ENCODE results near the gene RCAN1.
"Not testable (repeated sequence)": the region's sequence is repeated elsewhere in the genome, so short reads cannot be mapped to it uniquely, and the experiment has no call there.

The RCAN1 gene

DNA sequence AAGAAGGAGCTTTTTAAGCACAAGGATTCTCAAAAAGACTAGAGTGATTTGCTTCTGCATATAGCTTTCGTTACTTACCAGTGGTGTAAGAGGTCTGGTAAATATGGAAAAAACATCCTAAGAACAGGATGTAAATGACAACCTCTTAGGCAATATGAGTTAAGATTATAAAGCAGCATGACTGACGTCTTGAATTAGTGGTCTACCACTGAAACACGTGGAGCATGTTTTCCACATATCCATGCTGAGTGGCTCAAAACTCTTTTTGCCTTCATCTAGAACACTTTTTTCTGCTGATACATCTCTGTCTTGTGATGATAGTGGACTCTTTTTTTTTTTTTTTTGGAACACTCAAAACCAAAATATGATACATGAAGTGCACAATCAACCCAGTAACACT, 44.6 kb downstream of the RCAN1 start:
- TF ChIP-seq, protein P1, sequence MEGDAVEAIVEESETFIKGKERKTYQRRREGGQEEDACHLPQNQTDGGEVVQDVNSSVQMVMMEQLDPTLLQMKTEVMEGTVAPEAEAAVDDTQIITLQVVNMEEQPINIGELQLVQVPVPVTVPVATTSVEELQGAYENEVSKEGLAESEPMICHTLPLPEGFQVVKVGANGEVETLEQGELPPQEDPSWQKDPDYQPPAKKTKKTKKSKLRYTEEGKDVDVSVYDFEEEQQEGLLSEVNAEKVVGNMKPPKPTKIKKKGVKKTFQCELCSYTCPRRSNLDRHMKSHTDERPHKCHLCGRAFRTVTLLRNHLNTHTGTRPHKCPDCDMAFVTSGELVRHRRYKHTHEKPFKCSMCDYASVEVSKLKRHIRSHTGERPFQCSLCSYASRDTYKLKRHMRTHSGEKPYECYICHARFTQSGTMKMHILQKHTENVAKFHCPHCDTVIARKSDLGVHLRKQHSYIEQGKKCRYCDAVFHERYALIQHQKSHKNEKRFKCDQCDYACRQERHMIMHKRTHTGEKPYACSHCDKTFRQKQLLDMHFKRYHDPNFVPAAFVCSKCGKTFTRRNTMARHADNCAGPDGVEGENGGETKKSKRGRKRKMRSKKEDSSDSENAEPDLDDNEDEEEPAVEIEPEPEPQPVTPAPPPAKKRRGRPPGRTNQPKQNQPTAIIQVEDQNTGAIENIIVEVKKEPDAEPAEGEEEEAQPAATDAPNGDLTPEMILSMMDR (IDR thresholded peaks at IDR 0.05; ENCODE audit: low read depth, low read length): no peak
- H3K9me3 ChIP-seq (ENCODE audit: severe bottlenecking): no peaks in the 10 kb centered on the region
- no peak overlapping the region for H3K4me3 ChIP-seq (ENCODE audit: low read depth, low read length)
- no peak for DNase-seq
- H3K27me3 ChIP-seq (ENCODE audit: insufficient read depth, low read depth, severe bottlenecking): no peaks in the 10 kb centered on the region
- H3K27ac ChIP-seq: no peak overlapping the region
- no peaks in the 10 kb centered on the region; the same call in 1 of the 2 replicates for H3K36me3 ChIP-seq

DNA sequence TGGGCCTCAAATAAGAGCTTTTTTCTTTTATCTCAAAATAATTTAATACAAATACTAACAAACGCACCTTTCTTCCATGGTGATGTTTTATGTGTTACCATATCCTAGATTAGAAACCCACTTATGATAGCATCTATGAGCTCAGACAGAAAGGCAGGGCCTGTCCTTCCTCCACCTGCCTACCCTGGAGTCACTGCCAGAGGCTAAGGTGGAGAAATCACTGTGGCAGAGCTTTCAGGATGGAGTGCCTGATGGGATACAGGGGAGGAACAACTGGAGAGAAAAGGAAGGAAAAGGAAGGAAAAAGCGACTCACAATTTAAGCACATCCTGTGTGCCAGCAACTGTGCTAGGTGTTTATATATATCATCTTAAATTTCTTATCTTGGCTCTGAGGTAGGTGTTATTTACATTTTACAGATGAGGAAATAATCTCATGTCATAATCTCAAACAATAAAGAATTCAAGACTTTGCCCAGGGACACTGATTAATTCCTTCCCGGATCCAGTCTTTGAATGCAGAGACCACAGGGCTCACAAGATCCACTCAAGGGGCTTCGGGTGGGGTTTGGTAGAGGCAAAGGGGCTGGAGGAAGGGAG, 45.4 kb downstream of the RCAN1 start:
- Histone ChIP-seq H3K27ac (no peak overlapping the region), H3K36me3 (no peaks in the 10 kb centered on the region; the same call in 1 of the 2 replicates)
- DNase-seq: no peak

DNA sequence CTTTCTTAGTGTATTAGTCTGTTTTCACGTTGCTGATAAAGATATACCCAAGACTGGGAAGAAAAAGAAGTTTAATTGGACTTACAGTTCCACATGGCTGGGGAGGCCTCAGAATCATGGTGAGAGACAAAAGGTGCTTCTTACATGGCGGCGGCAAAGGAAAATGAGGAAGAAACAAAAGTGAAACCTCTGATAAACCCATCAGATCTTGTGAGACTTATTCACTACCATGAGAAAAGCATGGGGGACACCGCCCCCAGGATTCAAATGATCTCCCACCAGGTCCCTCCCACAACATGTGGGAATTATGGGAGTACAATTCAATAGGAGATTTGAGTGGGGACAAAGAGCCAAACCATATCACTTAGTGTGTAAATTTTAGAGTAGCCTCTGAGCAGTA, 46.1 kb downstream of the RCAN1 start:
- not testable (repeated sequence) for H3K27me3 ChIP-seq (ENCODE audit: insufficient read depth, low read depth, severe bottlenecking); DNase-seq; H3K36me3 ChIP-seq; H3K27ac ChIP-seq; H3K9me3 ChIP-seq (ENCODE audit: severe bottlenecking); H3K4me3 ChIP-seq (ENCODE audit: low read depth, low read length)

More for the DNA sequence above, 45.4 kb downstream of the RCAN1 start:
- H3K9me3 ChIP-seq (ENCODE audit: severe bottlenecking): no peaks in the 10 kb centered on the region
- TF ChIP-seq, protein P1 (IDR thresholded peaks at IDR 0.05; ENCODE audit: low read depth, low read length): no peak
- H3K27me3 ChIP-seq (ENCODE audit: insufficient read depth, low read depth, severe bottlenecking): no peaks in the 10 kb centered on the region
- H3K4me3 ChIP-seq (ENCODE audit: low read depth, low read length): no peak overlapping the region

DNA sequence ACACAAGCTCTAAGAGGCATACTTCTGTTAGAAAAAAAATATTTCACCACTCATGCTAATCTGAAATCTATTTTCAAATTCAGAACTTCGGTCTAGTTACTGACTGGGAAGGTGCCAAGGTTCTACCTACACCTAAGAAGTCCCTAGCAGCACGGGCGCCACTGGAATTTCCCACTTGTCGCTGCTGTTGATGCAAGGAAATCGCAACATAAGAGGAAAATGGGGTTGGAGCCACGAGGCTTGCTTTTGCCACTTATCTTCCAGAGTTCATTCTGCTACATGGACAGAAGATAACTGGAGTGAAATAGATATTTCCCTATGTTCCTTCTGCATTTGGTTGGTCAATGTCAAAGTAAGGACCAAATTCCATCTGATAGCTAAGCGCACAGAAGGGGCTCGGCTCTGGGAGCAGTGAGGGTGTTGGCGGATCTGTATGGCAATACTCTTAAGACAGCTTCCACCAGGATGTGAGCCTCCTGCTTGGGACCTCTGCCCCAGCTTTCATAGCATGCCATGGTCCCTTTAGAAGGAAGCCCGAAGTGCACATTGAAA, 47.2 kb downstream of the RCAN1 start:
- H3K9me3 ChIP-seq (ENCODE audit: severe bottlenecking): no peaks in the 10 kb centered on the region
- no peak overlapping the region for H3K4me3 ChIP-seq (ENCODE audit: low read depth, low read length)
- no peaks in the 10 kb centered on the region; the same call in 1 of the 2 replicates for H3K36me3 ChIP-seq
- no peak overlapping the region for H3K27ac ChIP-seq
- no peaks in the 10 kb centered on the region for H3K27me3 ChIP-seq (ENCODE audit: insufficient read depth, low read depth, severe bottlenecking)
- DNase-seq: no peak
- TF ChIP-seq, protein P1 (IDR thresholded peaks at IDR 0.05; ENCODE audit: low read depth, low read length): no peak

DNA sequence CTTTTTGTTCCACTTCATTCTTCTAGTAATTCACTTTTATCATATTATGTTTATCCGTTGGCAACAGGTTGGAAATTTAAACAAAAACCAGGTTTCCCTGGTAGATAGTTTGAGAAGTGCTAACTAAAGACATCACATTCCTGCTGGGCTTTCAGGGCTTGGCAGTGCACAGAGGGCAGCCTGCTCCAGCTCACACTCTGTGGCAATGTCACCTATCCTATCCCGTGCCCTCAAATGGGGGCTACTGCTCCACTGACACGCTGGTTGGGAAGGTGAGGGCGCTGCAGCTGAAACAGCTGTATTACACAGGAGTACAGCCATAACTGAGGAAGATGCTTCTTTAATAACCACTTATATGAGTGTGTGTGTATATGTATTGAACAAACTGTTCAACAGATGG, 49.7 kb downstream of the RCAN1 start:
- H3K4me3 ChIP-seq (ENCODE audit: low read depth, low read length): no peak overlapping the region
- TF ChIP-seq, protein P1 (IDR thresholded peaks at IDR 0.05; ENCODE audit: low read depth, low read length): no peak
- no peaks in the 10 kb centered on the region for H3K9me3 ChIP-seq (ENCODE audit: severe bottlenecking)
- no peaks in the 10 kb centered on the region for H3K27me3 ChIP-seq (ENCODE audit: insufficient read depth, low read depth, severe bottlenecking)
- no peak overlapping the region for H3K27ac ChIP-seq
- DNase-seq: no peak
- no peaks in the 10 kb centered on the region; the same call in 1 of the 2 replicates for H3K36me3 ChIP-seq

DNA sequence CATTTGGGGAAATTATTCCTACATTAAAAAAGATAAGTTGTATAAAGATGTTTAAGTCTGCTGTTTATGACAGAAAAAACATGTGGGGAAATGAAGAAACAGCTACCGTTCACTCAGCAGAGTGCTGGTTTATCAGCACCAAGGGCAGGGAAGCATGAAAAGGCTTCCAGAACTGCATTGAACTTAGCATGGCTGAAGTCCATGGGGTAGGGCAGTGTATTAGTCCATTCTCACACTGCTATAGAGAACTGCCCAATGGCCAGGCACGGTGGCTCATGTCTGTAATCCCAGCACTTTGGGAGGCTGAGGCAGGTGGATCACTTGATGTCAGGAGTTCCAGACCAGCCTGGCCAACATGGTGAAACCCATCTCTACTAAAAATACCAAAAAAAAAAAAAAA, 51.5 kb downstream of the RCAN1 start:
- DNase-seq; H3K27me3 ChIP-seq (ENCODE audit: insufficient read depth, low read depth, severe bottlenecking): not testable (repeated sequence)

DNA sequence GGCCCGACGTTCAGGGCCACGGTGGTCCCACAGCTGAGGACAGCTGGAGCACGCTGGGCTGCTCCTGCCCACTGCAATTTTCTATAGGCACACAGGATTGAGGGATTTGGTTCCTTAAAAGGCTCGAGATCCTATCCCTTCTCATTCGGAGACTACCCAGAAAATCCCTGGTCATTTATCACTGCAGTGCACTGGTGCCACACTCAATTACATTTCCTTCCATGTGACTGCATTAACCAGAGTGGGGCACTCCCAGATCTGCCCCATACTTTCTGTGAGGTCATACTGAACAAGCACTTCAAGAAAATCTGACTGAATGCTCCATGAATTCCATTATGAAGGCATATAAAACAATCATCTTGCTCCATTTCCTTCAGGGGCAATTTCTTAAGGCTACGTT, 53.1 kb downstream of the RCAN1 start:
- TF ChIP-seq, protein P1 (IDR thresholded peaks at IDR 0.05; ENCODE audit: low read depth, low read length): no peak
- H3K4me3 ChIP-seq (ENCODE audit: low read depth, low read length): no peak overlapping the region
- DNase-seq: peak; percentile 41
- no peaks in the 10 kb centered on the region for H3K27me3 ChIP-seq (ENCODE audit: insufficient read depth, low read depth, severe bottlenecking)
- no peaks in the 10 kb centered on the region; the same call in 1 of the 2 replicates for H3K36me3 ChIP-seq
- no peaks in the 10 kb centered on the region for H3K9me3 ChIP-seq (ENCODE audit: severe bottlenecking)
- H3K27ac ChIP-seq: no peak overlapping the region

More for the DNA sequence above, 51.5 kb downstream of the RCAN1 start:
- H3K36me3 ChIP-seq; H3K9me3 ChIP-seq (ENCODE audit: severe bottlenecking); H3K27ac ChIP-seq; H3K4me3 ChIP-seq (ENCODE audit: low read depth, low read length): not testable (repeated sequence)
